Right lobe of liver (tissue), 4 donors: Measurements from ENCODE around the gene MAPKAP1.

Experiments
- POLR2A ChIP-seq: fragments of 450-650 bp; IDR thresholded peaks from one replicate; pipeline ENCODE4 v1.6.1; 2017; ENCODE audit warnings: antibody characterized with exemption, mild to moderate bottlenecking
- TF ChIP-seq, protein P1 (sequence below), 4 donors: fragments of 200-600 bp in 3 of 4; fragments of 450-650 bp in 1 of 4; IDR thresholded peaks; one replicate each; pipeline versions ENCODE4 v1.5.1 to v1.8.0; 2016 to 2022; ENCODE audit warnings: antibody characterized with exemption in 4 of 4, mild to moderate bottlenecking in 2 of 4
- donor health status: DM: no; HTN: no; CAD: no.
- donor health status: DM: no; HTN: no; CAD: no.
- donor health status: DM: no; HTN: yes; CAD: no.

GRCh38 chr9:125460883-125461635, 245.9 kb downstream of the MAPKAP1 start:
- TF ChIP-seq, protein P1, sequence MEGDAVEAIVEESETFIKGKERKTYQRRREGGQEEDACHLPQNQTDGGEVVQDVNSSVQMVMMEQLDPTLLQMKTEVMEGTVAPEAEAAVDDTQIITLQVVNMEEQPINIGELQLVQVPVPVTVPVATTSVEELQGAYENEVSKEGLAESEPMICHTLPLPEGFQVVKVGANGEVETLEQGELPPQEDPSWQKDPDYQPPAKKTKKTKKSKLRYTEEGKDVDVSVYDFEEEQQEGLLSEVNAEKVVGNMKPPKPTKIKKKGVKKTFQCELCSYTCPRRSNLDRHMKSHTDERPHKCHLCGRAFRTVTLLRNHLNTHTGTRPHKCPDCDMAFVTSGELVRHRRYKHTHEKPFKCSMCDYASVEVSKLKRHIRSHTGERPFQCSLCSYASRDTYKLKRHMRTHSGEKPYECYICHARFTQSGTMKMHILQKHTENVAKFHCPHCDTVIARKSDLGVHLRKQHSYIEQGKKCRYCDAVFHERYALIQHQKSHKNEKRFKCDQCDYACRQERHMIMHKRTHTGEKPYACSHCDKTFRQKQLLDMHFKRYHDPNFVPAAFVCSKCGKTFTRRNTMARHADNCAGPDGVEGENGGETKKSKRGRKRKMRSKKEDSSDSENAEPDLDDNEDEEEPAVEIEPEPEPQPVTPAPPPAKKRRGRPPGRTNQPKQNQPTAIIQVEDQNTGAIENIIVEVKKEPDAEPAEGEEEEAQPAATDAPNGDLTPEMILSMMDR (IDR thresholded peaks at IDR 0.05): no peak
- TF ChIP-seq POLR2A: no peak
